ENCODE measurements around the gene MFSD12.

Gene MFSD12

GRCh38 chr19:3506384-3507340 is 50.7 kb downstream of the MFSD12 start:
- H3K4me3 ChIP-seq (ENCODE audit: low read depth, low read length), result peak overlapping the region; percentile 90
- DNase-seq (ENCODE audit: low read depth, low spot score), result no peak
- no peak for TF ChIP-seq CTCF (IDR thresholded peaks at IDR 0.05; ENCODE audit: low read depth, low read length)
- in situ Hi-C loops (cut with HindIII; ENCODE audit: low sequenced_read_pairs), result no loop called here

- DNase-seq (ENCODE audit: low read depth, low spot score), result peak; percentile 99
- in situ Hi-C loops (cut with HindIII; ENCODE audit: low sequenced_read_pairs), result no loop called here
- peak within 1 kb of the TSS; percentile 90 for H3K4me3 ChIP-seq (ENCODE audit: low read depth, low read length)
- no peak for TF ChIP-seq CTCF (IDR thresholded peaks at IDR 0.05; ENCODE audit: low read depth, low read length)
These were observed 51.6 kb downstream of the MFSD12 start, which contains the start of gene FZR1 for GRCh38 chr19:3505598-3506383. FZR1 (plus strand) TSS chr19:3506311; CDS start chr19:3522990, 16,679 bp downstream.

GRCh38 chr19:3504735-3505134 is 52.7 kb downstream of the MFSD12 start:
- in situ Hi-C loops (cut with HindIII; ENCODE audit: low sequenced_read_pairs), result no loop called here
- H3K4me3 ChIP-seq (ENCODE audit: low read depth, low read length), result no peak overlapping the region
- DNase-seq (ENCODE audit: low read depth, low spot score), result no peak
- TF ChIP-seq CTCF (IDR thresholded peaks at IDR 0.05; ENCODE audit: low read depth, low read length), result no peak

GRCh38 chr19:3503036-3503572 is 54.3 kb downstream of the MFSD12 start:
- no peak overlapping the region for H3K4me3 ChIP-seq (ENCODE audit: low read depth, low read length)
- DNase-seq (ENCODE audit: low read depth, low spot score), result no peak
- no peak for TF ChIP-seq CTCF (IDR thresholded peaks at IDR 0.05; ENCODE audit: low read depth, low read length)
- in situ Hi-C loops (cut with HindIII; ENCODE audit: low sequenced_read_pairs), result no loop called here

GRCh38 chr19:3501780-3502179 is 55.6 kb downstream of the MFSD12 start:
- DNase-seq (ENCODE audit: low read depth, low spot score), result no peak
- TF ChIP-seq CTCF (IDR thresholded peaks at IDR 0.05; ENCODE audit: low read depth, low read length), result no peak
- no peak overlapping the region for H3K4me3 ChIP-seq (ENCODE audit: low read depth, low read length)
- in situ Hi-C loops (cut with HindIII; ENCODE audit: low sequenced_read_pairs), result no loop called here

GRCh38 chr19:3500429-3501101 is 56.8 kb downstream of the MFSD12 start, which contains the start of gene DOHH:
DOHH (minus strand) TSS chr19:3500674; CDS start chr19:3496814, 3,860 bp downstream.
- DNase-seq (ENCODE audit: low read depth, low spot score), result peak; percentile 97
- in situ Hi-C loops (cut with HindIII; ENCODE audit: low sequenced_read_pairs), result no loop called here
- H3K4me3 ChIP-seq (ENCODE audit: low read depth, low read length), result peak within 1 kb of the TSS; percentile 91
- TF ChIP-seq CTCF (IDR thresholded peaks at IDR 0.05; ENCODE audit: low read depth, low read length), result no peak
